Measurements from ENCODE around the gene NSD2.

NSD2 gene

GRCh38 chr4:1964443-1964842, 93.2 kb downstream of the NSD2 start:
- no peak for DNase-seq (ENCODE audit: low read depth in 2 of 2)
- no peak overlapping the region for H3K4me3 ChIP-seq (replicated peaks in 1 of 2; ENCODE audit: low read depth in 2 of 2, low read length in 2 of 2)
- TF ChIP-seq, protein P1, sequence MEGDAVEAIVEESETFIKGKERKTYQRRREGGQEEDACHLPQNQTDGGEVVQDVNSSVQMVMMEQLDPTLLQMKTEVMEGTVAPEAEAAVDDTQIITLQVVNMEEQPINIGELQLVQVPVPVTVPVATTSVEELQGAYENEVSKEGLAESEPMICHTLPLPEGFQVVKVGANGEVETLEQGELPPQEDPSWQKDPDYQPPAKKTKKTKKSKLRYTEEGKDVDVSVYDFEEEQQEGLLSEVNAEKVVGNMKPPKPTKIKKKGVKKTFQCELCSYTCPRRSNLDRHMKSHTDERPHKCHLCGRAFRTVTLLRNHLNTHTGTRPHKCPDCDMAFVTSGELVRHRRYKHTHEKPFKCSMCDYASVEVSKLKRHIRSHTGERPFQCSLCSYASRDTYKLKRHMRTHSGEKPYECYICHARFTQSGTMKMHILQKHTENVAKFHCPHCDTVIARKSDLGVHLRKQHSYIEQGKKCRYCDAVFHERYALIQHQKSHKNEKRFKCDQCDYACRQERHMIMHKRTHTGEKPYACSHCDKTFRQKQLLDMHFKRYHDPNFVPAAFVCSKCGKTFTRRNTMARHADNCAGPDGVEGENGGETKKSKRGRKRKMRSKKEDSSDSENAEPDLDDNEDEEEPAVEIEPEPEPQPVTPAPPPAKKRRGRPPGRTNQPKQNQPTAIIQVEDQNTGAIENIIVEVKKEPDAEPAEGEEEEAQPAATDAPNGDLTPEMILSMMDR (IDR thresholded peaks at IDR 0.05; ENCODE audit: low read depth, low read length): no peak

DNA sequence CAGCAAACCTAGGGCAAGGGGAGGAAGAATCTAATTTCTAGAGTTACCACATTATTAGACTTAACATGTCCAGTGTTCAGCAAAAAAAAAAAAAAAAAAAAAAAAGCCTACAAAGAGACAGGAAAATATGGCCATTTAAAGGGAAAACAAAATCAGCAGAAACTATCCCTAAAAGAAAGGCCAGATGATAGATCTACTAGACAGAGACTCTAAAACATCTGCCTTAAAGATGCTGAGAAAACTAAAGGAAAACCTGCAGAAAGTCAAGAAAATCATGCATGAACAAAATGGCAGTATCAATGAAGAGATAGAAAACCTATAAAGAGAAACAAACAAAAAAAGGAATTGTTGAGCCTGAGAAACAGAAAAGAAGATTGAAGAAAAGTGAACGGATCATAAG, 93.8 kb downstream of the NSD2 start:
- TF ChIP-seq, protein P1 (IDR thresholded peaks at IDR 0.05; ENCODE audit: low read depth, low read length): no peak
- no peak for DNase-seq (ENCODE audit: low read depth in 2 of 2)
- H3K4me3 ChIP-seq (replicated peaks in 1 of 2; ENCODE audit: low read depth in 2 of 2, low read length in 2 of 2): no peak overlapping the region

GRCh38 chr4:1967512-1968149, 96.4 kb downstream of the NSD2 start:
- peak in 1 of 2 donors; percentile 7 for DNase-seq (ENCODE audit: low read depth in 2 of 2)
- TF ChIP-seq, protein P1 (IDR thresholded peaks at IDR 0.05; ENCODE audit: low read depth, low read length): no peak
- H3K4me3 ChIP-seq (replicated peaks in 1 of 2; ENCODE audit: low read depth in 2 of 2, low read length in 2 of 2): no peak overlapping the region

DNA sequence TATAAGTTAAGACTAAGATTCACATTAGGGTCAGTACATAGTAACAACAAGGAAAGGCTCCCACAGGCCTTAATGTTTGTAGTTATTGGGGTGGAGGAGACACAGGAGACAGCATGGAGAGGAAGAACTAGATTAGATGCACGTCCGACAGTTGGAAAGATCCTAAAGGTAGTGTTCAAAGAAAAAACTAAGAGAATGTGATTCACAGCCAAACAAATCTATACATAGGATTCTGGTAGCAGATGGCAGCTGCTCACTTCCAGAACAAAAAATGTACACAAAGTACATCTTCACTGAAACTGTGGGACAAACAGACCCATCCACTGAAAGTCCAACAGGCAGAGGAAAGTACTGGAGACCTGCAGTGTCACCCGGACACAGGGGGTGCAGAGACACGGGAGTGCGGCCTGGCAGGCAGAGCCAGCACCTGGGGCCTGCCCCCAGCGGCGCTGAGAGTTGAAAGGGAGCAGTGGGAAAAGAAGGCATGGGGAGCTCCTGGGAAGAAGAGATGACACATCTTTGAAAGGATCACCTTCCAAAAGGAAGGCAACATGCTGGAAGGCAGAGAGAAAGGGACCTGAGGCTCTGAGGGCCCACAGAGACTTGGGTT, 97.6 kb downstream of the NSD2 start:
- H3K4me3 ChIP-seq (replicated peaks in 1 of 2; ENCODE audit: low read depth in 2 of 2, low read length in 2 of 2): no peak overlapping the region
- no peak for DNase-seq (ENCODE audit: low read depth in 2 of 2)
- TF ChIP-seq, protein P1 (IDR thresholded peaks at IDR 0.05; ENCODE audit: low read depth, low read length): no peak

DNA sequence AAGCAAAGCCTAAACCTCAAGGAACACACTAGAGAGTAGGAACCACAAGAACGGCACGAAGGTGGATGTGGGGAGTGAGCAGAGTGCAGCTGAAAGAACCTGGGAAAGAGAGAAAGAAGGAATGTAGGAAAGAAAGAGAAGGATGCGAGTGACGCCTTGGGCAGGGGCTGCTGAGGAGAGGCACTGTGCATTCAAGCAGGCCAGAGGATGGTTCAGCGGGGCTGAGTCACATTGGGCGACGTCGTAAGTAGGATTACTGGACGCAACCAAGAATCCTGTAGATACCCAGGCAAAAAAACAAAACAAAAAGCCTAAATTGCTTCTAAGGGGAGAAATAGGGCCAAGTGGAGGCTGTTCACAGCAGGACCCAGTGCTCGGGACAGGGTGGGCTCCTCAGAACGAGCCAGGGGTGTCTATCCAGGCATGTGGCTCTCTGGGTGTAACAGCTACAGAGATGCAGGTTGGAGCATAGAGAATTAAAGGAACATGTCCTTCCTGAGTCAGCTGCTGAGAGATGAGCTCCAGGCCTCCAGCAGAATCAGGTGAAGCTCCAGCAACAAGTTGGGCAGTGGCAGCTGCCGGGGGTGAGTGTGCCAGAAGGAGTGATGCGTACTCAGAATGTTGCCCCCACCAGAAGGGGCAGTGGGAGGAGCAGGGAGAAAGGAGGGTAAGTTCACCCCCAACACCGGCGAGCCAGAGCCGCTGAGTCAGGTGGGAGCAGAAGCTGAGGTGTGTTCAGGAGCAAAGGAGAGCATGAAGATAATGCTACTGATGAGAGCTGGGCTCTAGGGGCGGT, 98.9 kb downstream of the NSD2 start:
- DNase-seq (ENCODE audit: low read depth in 2 of 2): no peak
- TF ChIP-seq, protein P1 (IDR thresholded peaks at IDR 0.05; ENCODE audit: low read depth, low read length): no peak
- H3K4me3 ChIP-seq (replicated peaks in 1 of 2; ENCODE audit: low read depth in 2 of 2, low read length in 2 of 2): no peak overlapping the region

DNA sequence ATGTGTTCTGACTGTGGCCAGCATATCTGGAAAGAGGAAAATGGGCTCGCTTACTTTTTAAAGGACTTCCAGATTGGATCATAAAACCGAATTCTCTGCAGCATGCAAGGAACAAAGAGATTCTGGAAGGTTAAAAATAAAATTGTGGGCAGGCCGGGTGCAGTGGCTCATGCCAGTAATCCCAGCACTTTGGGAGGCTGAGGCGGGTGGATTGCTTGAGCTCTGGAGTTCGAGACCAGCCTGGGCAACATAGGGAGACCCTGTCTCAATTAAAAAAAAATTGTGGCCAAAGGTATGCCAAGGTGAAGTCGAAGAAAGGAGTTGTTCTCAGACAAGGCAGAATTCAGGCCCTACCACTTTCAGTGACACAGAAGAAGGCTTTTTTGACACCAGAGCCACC, 99.7 kb downstream of the NSD2 start:
- no peak overlapping the region for H3K4me3 ChIP-seq (replicated peaks in 1 of 2; ENCODE audit: low read depth in 2 of 2, low read length in 2 of 2)
- TF ChIP-seq, protein P1 (IDR thresholded peaks at IDR 0.05; ENCODE audit: low read depth, low read length): no peak
- no peak for DNase-seq (ENCODE audit: low read depth in 2 of 2)
